ENCODE measurements around the gene CDCA4.

CDCA4 gene

DNA sequence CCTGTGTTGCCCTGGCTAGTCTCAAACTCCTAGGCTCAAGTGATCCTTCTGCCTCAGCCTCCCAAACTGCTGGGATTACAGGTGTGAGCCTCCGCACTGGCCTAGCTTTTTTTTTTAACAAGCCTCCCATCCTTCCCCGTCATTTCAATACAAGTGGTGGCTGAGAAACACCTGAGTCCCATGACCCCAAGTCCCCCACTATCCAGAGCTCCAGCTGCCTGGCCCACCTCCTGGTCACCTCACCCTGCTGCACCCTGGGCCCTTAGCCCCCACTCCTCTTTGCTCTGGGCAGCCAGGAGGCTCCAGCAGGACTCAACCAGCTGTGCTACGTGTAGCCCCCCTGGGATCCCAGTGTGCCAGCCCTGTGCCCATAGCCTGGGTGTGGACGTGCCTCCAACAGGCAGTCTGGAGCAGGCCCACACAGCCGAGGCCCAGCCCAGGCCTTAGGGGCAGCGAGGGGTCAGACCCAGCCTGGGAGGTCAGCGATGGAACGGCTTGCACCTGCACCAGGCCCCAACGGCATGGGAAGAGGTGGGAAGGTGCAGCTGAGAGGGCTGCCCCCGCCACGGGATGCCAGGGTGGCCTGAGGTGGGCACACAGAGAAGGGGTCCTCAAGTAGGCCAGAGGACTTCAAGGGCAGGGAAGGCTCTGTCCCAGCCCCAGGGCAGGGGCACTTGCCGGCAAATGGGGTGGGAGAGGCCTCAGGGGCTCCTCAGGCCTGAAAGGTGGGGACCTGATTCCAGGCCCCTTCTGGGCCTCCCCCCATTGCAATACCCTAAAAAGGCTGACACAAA, 49.2 kb downstream of the CDCA4 start:
- no peak overlapping the region for H3K4me3 ChIP-seq (ENCODE audit: insufficient read depth, low read length, poor library complexity, severe bottlenecking)
- H3K27ac ChIP-seq (ENCODE audit: low read depth, low read length), result no peak overlapping the region
- H3K27me3 ChIP-seq (ENCODE audit: low read length), result no peaks in the 10 kb centered on the region
- H3F3A ChIP-seq (ENCODE audit: insufficient read depth), result no peaks in the 10 kb centered on the region
- no peak overlapping the region for H2AFZ ChIP-seq (ENCODE audit: low read depth, low read length, severe bottlenecking)
- no peaks in the 10 kb centered on the region for H3K9me2 ChIP-seq (replicated peaks; ENCODE audit: insufficient read depth, low read length)
- H3K36me3 ChIP-seq (ENCODE audit: low read length), result no peaks in the 10 kb centered on the region
- no peak overlapping the region for H3K9ac ChIP-seq (ENCODE audit: low read length)
- H3K9me3 ChIP-seq (ENCODE audit: insufficient read depth, low read length), result no peaks in the 10 kb centered on the region
- no peaks in the 10 kb centered on the region for H4K20me1 ChIP-seq (ENCODE audit: low read depth, low read length)
- H3K79me2 ChIP-seq (ENCODE audit: insufficient read depth, low read length), result no peaks in the 10 kb centered on the region
- no peak overlapping the region for H3K4me2 ChIP-seq (ENCODE audit: low read depth, low read length, poor library complexity, severe bottlenecking)
- TF ChIP-seq, protein P1, sequence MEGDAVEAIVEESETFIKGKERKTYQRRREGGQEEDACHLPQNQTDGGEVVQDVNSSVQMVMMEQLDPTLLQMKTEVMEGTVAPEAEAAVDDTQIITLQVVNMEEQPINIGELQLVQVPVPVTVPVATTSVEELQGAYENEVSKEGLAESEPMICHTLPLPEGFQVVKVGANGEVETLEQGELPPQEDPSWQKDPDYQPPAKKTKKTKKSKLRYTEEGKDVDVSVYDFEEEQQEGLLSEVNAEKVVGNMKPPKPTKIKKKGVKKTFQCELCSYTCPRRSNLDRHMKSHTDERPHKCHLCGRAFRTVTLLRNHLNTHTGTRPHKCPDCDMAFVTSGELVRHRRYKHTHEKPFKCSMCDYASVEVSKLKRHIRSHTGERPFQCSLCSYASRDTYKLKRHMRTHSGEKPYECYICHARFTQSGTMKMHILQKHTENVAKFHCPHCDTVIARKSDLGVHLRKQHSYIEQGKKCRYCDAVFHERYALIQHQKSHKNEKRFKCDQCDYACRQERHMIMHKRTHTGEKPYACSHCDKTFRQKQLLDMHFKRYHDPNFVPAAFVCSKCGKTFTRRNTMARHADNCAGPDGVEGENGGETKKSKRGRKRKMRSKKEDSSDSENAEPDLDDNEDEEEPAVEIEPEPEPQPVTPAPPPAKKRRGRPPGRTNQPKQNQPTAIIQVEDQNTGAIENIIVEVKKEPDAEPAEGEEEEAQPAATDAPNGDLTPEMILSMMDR (IDR thresholded peaks at IDR 0.05; ENCODE audit: insufficient read depth, low read length, poor library complexity, severe bottlenecking), result no peak
- TF ChIP-seq EZH2phosphoT487 (conservative IDR thresholded peaks at IDR 0.05; ENCODE audit: low read length), result no peak

DNA sequence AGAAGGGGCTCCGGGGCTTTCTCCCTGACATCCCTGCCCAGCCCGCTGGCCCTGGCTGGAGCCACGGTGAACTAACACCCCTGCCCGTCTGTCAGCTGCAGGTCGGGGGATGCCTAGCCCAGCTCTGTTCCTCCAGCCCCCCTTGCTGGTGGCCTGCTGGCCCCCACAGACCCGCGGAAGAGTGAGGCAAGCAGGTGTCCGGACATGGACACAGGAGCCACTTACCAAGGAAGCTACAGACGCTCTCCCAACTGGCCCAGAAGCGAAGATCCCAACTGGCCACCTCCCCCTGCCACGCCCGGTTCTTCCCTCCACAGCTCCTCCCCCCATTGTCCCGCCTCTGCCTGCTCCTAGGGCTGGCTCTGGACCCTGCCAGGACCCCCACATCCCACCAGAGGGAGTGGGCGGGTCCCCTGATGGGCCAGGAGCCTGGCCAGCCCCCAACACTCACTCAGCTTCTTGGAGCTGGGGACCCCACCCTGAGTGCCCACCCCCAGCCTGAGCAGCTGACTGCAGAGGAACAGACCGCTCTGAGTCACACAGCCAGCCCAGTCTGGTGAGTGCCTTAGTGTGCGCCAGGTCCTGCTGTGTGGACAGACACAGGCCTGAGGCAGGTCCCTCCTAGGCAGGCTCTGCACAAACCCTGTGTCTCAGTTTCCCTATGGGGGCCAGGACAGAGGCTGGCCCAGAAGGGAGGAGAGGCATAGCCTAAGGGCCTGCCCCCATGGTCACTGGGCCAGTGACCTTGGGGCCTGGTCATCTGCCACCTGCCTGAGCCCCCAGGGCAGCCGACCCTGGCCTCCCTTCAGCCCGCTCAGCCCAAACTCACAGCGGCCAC, 50.4 kb downstream of the CDCA4 start:
- Histone ChIP-seq H3K36me3 (ENCODE audit: low read length) (no peaks in the 10 kb centered on the region), H3K9me2 (replicated peaks; ENCODE audit: insufficient read depth, low read length) (no peaks in the 10 kb centered on the region), H3K79me2 (ENCODE audit: insufficient read depth, low read length) (no peaks in the 10 kb centered on the region), H2AFZ (ENCODE audit: low read depth, low read length, severe bottlenecking) (no peak overlapping the region), H3F3A (ENCODE audit: insufficient read depth) (no peaks in the 10 kb centered on the region), H3K27ac (ENCODE audit: low read depth, low read length) (no peak overlapping the region), H4K20me1 (ENCODE audit: low read depth, low read length) (no peaks in the 10 kb centered on the region), H3K4me3 (ENCODE audit: insufficient read depth, low read length, poor library complexity, severe bottlenecking) (no peak overlapping the region), H3K9ac (ENCODE audit: low read length) (no peak overlapping the region), H3K9me3 (ENCODE audit: insufficient read depth, low read length) (no peaks in the 10 kb centered on the region), H3K4me2 (ENCODE audit: low read depth, low read length, poor library complexity, severe bottlenecking) (no peak overlapping the region), H3K27me3 (ENCODE audit: low read length) (no peaks in the 10 kb centered on the region)
- TF ChIP-seq, protein P1 (IDR thresholded peaks at IDR 0.05; ENCODE audit: insufficient read depth, low read length, poor library complexity, severe bottlenecking), result no peak
- no peak for TF ChIP-seq EZH2phosphoT487 (conservative IDR thresholded peaks at IDR 0.05; ENCODE audit: low read length)

DNA sequence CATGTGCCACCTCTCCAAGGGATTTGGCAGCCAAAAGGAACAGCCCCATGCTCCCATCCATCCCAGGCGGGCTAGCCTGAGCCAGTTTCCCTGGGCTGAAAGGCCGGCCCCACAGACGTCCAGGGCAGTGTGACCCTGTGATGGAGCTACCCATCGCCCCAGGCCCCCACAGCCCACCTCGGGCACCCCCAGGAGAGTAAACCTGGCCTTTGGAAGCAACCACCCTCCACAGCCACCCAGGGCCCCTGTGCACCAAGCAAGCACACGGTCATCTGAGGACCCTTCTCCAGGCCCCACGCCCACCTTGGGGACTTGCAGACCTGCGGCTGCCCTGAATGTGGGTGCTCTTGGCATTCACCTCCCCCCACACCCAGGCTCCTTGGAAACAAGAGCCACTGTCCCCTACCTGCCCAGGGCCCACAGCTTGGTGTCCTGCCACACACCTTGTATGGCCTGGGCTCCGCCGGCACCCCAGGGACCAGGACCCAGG, 51.1 kb downstream of the CDCA4 start:
- no peak overlapping the region for H3K9ac ChIP-seq (ENCODE audit: low read length)
- H3K4me3 ChIP-seq (ENCODE audit: insufficient read depth, low read length, poor library complexity, severe bottlenecking), result no peak overlapping the region
- no peak for TF ChIP-seq EZH2phosphoT487 (conservative IDR thresholded peaks at IDR 0.05; ENCODE audit: low read length)
- TF ChIP-seq, protein P1 (IDR thresholded peaks at IDR 0.05; ENCODE audit: insufficient read depth, low read length, poor library complexity, severe bottlenecking), result no peak

More for the DNA sequence above, 51.1 kb downstream of the CDCA4 start:
- Histone ChIP-seq H3K79me2 (ENCODE audit: insufficient read depth, low read length) (no peaks in the 10 kb centered on the region), H3K36me3 (ENCODE audit: low read length) (no peaks in the 10 kb centered on the region), H3F3A (ENCODE audit: insufficient read depth) (no peaks in the 10 kb centered on the region), H2AFZ (ENCODE audit: low read depth, low read length, severe bottlenecking) (no peak overlapping the region), H4K20me1 (ENCODE audit: low read depth, low read length) (no peaks in the 10 kb centered on the region), H3K4me2 (ENCODE audit: low read depth, low read length, poor library complexity, severe bottlenecking) (no peak overlapping the region), H3K27ac (ENCODE audit: low read depth, low read length) (no peak overlapping the region), H3K9me3 (ENCODE audit: insufficient read depth, low read length) (no peaks in the 10 kb centered on the region), H3K27me3 (ENCODE audit: low read length) (no peaks in the 10 kb centered on the region), H3K9me2 (replicated peaks; ENCODE audit: insufficient read depth, low read length) (no peaks in the 10 kb centered on the region)
